Psoas muscle (tissue), 8 donors: ENCODE results near the gene PIK3R2. TPM values are rescaled to one million over a fixed set of nuclear protein-coding genes. Genes with fewer than 3 reads are reported as not detected.

Source experiments
- ATAC-seq, 4 donors: fragments of 200-7000 bp; cut with Tn5 transposase; one replicate each; pipeline ENCODE4 v1.9.1; 2020; ENCODE audit warnings: moderate library complexity in 3 of 4, mild to moderate bottlenecking in 2 of 4
- DNase-seq, 2 donors: peaks; one replicate each; pipeline ENCODE4 v3.0.0-alpha.2; 2020
- H3K27ac ChIP-seq: fragments of 200-600 bp; one replicate; pipeline ENCODE4 v1.8.0; 2022
- H3K27me3 ChIP-seq, 3 donors: fragments of 200-600 bp in 1 of 3; one replicate each; pipeline versions ENCODE4 v1.6.1 to v1.8.0; 2013 to 2022; ENCODE audit warnings: low read length in 2 of 3, mild to moderate bottlenecking in 2 of 3, moderate library complexity in 1 of 3; ENCODE audit not compliant: insufficient read depth in 3 of 3
- H3K36me3 ChIP-seq, 2 donors: fragments of 200-600 bp in 1 of 2; one replicate each; pipeline versions ENCODE4 v1.6.1 to v1.8.0; 2013 to 2022; ENCODE audit warnings: low read depth in 1 of 2, mild to moderate bottlenecking in 1 of 2, moderate library complexity in 1 of 2; ENCODE audit not compliant: insufficient read depth in 1 of 2
- H3K4me1 ChIP-seq: fragments of 200-600 bp; one replicate; pipeline ENCODE4 v1.8.0; 2022
- H3K4me3 ChIP-seq: fragments of 200-600 bp; one replicate; pipeline ENCODE4 v1.8.0; 2022; ENCODE audit warnings: mild to moderate bottlenecking
- H3K9me3 ChIP-seq: fragments of 200-600 bp; one replicate; pipeline ENCODE4 v1.8.0; 2022
- WGBS, 3 donors: extraction: QIAGEN DNeasy Blood & Tissue Kit; methylation state at CpG; one replicate each; pipeline versions ENCODE4 v1.1.6 to v1.1.7; 2013; 5-methylcytosine and 5-hydroxymethylcytosine counted together
- intact Hi-C, 2 donors: fragments of 100-400 bp; cut with DNase I; formaldehyde crosslinking; loops; one replicate each; pipeline versions ENCODE4 v1.11.0 to v1.14.2; 2022
- polyA plus RNA-seq, 3 donors: library from polyadenylated mRNA; stranded (reverse); fragments of 200-250 nt; gene quantifications; one replicate each; pipeline ENCODE4 v1.2.3, GENCODE V29; 2013
- total RNA-seq, 4 donors: library from RNA; stranded (reverse); fragmentation: NEBNext Ultra II Directional in 2 of 4; extraction: Animal tissue kit (Norgen Biotek cat#: 25700) in 2 of 4; gene quantifications; one replicate each; pipeline versions ENCODE4 v1.2.1 to v1.2.4, GENCODE V29; 2021 to 2023
- TF ChIP-seq, protein P1 (sequence below): fragments of 200-600 bp; IDR thresholded peaks from one replicate; pipeline ENCODE4 v1.8.0; 2022; ENCODE audit warnings: antibody characterized with exemption
- donor health status: healthy with polysubstance abuse.
- donor health status: DM: no; HTN: no; CAD: no; lungs with moderate emphysema.
- donor health status: Bipolar disorder and iron deficiency.
- donor health status: healthy.
- donor health status: DM: yes; HTN: yes; CAD: no.
- donor health status: DM: no; HTN: no; CAD: no.
- donor health status: DM: no; HTN: no; CAD: no.
- donor health status: DM: yes; HTN: yes; CAD: no.

The PIK3R2 gene
- total and polyA plus RNA-seq, 7 donors: 4.6 to 20.8 (median 8.6) TPM

DNA sequence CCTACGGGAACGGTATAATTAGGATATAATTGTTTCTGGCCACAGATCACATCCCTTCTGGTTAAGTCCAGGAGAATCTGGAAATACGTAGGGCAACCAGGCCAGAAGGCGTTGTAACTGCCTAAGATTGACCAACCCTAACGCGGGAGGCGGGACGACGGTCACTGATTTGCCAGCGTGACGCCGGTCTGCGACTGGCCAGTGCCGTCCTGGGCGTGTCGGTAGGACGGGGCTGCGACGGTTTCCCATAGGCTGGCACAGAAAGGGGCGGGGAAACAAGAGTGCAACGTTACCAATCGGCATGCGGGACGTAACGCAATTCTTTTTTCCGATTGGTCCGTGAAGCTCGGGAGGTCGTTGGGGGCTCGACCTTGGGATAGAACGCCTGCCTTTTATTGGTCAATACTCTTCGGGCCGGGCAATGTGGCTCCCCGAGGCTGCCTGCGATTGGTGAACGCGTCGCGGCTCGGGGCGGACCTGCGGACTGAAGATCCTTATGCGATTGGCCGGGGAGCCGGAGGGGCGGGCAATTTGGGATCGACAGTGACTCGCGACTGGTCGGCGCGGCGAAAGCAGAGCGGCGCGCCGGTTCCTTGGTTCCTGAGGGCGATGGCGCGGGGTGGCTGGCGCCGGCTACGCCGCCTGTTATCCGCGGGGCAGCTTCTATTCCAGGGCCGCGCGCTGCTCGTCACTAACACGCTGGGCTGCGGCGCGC is 39.9 kb downstream of the PIK3R2 start, which contains the start of gene MPV17L2:
Gene MPV17L2, plus strand, starts transcription at position 546 of the 715 bp plus-strand sequence. Its CDS starts 64 bp downstream, at position 610.
- ATAC-seq (peak; percentile 93 to 96 (median 94)), DNase-seq (peak; percentile 100)
- TF ChIP-seq, protein P1, sequence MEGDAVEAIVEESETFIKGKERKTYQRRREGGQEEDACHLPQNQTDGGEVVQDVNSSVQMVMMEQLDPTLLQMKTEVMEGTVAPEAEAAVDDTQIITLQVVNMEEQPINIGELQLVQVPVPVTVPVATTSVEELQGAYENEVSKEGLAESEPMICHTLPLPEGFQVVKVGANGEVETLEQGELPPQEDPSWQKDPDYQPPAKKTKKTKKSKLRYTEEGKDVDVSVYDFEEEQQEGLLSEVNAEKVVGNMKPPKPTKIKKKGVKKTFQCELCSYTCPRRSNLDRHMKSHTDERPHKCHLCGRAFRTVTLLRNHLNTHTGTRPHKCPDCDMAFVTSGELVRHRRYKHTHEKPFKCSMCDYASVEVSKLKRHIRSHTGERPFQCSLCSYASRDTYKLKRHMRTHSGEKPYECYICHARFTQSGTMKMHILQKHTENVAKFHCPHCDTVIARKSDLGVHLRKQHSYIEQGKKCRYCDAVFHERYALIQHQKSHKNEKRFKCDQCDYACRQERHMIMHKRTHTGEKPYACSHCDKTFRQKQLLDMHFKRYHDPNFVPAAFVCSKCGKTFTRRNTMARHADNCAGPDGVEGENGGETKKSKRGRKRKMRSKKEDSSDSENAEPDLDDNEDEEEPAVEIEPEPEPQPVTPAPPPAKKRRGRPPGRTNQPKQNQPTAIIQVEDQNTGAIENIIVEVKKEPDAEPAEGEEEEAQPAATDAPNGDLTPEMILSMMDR: no peak
- H3K9me3 ChIP-seq: no peaks in the 10 kb centered on the region
- WGBS, 3 donors: 0 to 1% (median 0%) methylated on average over 69 to 74 of the region's 74 CpGs
- peaks cover 0 to 20% of the 10 kb centered on the region in 2 donors for H3K36me3 ChIP-seq
- H3K4me3 ChIP-seq: peak within 1 kb of the TSS; percentile 90
- H3K4me1 ChIP-seq: peaks cover 11% of the 10 kb centered on the region
- intact Hi-C loops: no loop called here
- peak within 1 kb of the TSS; percentile 93 for H3K27ac ChIP-seq
- no peaks in the 10 kb centered on the region for H3K27me3 ChIP-seq

DNA sequence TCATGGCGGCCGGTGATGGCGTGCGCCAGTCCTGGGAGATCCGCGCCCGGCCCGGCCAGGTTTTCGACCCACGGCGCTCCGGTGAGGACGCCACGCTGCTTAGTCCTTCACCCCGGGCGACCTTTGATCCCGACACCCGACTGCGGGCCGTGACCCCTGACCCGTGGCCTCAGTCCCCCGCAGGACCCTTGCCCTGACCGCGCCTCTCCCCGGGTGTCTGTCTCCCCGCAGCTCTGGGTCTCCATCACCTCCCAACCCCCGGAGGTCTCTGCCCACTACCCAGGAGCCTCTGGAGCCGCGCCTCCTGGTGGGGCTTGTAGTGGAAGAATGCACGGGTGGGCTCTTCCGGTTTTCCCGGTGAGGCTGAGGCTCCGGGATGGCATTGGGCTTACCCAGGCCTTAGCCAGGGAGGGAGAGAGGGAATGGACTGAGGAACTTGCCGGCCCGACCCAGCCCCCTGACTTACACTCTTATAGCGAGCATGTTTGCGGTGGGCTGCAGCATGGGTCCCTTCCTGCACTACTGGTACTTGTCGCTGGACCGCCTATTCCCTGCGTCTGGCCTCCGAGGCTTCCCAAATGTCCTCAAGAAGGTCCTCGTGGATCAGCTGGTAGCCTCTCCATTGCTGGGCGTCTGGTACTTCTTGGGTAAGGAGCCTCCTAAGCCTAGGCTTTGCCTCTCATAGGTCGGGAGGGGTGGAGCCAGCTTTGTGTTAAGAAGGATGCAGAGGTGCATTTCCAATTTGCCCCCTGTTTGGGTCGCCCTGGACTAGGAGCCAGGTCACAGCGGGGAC is 40.6 kb downstream of the PIK3R2 start:
- TF ChIP-seq, protein P1: no peak
- H3K4me3 ChIP-seq: peak overlapping the region; percentile 90
- DNase-seq (peak in 1 of 2 donors; percentile 58), ATAC-seq (no peak)
- H3K27me3 ChIP-seq: no peaks in the 10 kb centered on the region
- H3K27ac ChIP-seq: peak overlapping the region; percentile 93
- no peaks in the 10 kb centered on the region for H3K9me3 ChIP-seq
- 4 to 5% (median 4%) methylated on average over 39 to 46 of the region's 46 CpGs for WGBS, 3 donors
- intact Hi-C loops: no loop called here
- H3K4me1 ChIP-seq: peaks cover 11% of the 10 kb centered on the region
- H3K36me3 ChIP-seq: peaks cover 0 to 28% of the 10 kb centered on the region in 2 donors

DNA sequence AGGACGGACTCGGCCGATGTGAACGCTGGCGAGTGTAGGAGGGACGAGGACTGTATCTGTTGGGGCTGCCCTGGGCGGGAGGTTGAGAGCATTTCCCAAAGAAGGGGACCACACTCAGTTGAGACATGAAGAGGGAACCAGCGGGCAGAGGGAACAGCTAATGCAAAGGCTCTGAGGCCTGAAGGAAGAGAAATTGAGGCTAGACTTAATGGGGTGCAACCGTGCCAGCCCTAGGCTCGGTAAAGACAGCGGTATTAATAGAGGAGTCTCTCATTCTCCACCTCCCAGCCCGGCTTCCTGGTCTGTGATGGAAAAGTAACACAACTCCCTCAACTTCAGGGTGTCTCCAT is 41.2 kb downstream of the PIK3R2 start:
- Histone ChIP-seq H3K27ac (no peak overlapping the region), H3K4me3 (peak overlapping the region; percentile 90), H3K9me3 (no peaks in the 10 kb centered on the region), H3K4me1 (peaks cover 11% of the 10 kb centered on the region), H3K27me3 (no peaks in the 10 kb centered on the region), H3K36me3 (peaks cover 0 to 33% of the 10 kb centered on the region in 2 donors)
- TF ChIP-seq, protein P1: no peak
- no peak for ATAC-seq
- intact Hi-C loops: no loop called here
- 53 to 57% (median 57%) methylated on average over 12 of the region's 12 CpGs for WGBS, 3 donors
- no peak for DNase-seq

DNA sequence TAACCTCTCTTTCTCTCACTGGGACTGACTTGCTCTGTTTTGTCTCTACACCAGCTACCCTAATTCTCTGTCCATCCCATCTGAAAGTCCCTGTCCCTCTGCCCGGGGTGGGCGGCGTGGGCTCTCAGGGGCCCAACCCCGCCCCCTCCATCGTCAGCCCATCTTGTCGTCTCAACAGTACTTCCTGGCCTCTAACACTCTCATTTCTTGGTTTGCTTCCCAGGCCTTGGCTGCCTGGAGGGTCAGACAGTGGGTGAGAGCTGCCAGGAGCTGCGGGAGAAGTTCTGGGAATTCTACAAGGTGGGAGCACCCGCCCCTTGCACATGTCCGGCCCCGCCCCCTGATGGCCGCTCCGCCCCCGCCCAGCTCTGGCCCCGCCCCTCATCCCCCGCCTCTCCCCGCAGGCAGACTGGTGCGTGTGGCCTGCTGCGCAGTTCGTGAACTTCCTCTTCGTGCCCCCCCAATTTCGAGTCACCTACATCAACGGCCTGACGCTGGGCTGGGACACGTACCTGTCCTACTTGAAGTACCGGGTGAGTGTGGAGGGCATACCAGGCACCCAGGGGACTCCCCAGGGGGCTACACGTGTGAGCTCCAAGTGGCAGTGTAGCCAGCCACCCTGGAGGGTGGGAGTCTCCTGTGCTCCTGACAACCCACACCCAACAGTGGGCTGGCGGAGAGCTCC is 41.7 kb downstream of the PIK3R2 start:
- no peaks in the 10 kb centered on the region for H3K9me3 ChIP-seq
- WGBS, 3 donors: 43 to 47% (median 46%) methylated on average over 26 to 27 of the region's 27 CpGs
- H3K4me1 ChIP-seq: peaks cover 11% of the 10 kb centered on the region
- peaks cover 0 to 37% of the 10 kb centered on the region in 2 donors for H3K36me3 ChIP-seq
- no peaks in the 10 kb centered on the region for H3K27me3 ChIP-seq
- H3K4me3 ChIP-seq: peak overlapping the region; percentile 90
- TF ChIP-seq, protein P1: no peak
- ATAC-seq (no peak), DNase-seq (peak in 1 of 2 donors; percentile 66)
- no peak overlapping the region for H3K27ac ChIP-seq
- intact Hi-C loops: no loop called here
